GM23338 (cell line): ENCODE measurements around the gene DNAJB13.

Experiments
- CTCF ChIP-seq, 2 experiments: fragments of 200-600 bp in 1 of 2; sonication (generic) in 1 of 2; conservative IDR thresholded peaks; 2 replicates each; pipeline versions ENCODE4 v1.5.1 to v1.6.1; 2016 to 2017; ENCODE audit warnings: antibody characterized with exemption in 2 of 2, low read depth in 2 of 2, mild to moderate bottlenecking in 2 of 2, moderate library complexity in 1 of 2
- EZH2 ChIP-seq: fragments of 200-600 bp; sonication (generic); IDR thresholded peaks from one replicate; pipeline ENCODE4 v1.8.0; 2017; ENCODE audit warnings: antibody characterized with exemption, mild to moderate bottlenecking, low read depth; ENCODE audit not compliant: unreplicated experiment
- JUNB ChIP-seq: IDR thresholded peaks from one replicate; pipeline ENCODE4 v1.6.1; 2016; ENCODE audit warnings: antibody characterized with exemption; ENCODE audit not compliant: unreplicated experiment
- POLR2AphosphoS5 ChIP-seq: IDR thresholded peaks from 2 replicates; pipeline ENCODE4 v1.6.1; 2016; ENCODE audit warnings: antibody characterized with exemption, low read depth
- ZNF114 ChIP-seq: fragments of 250-450 bp; sonication (Bioruptor Pico); IDR thresholded peaks from 2 replicates; pipeline ENCODE4 v1.5.0; 2020; ENCODE audit warnings: mild to moderate bottlenecking, moderate library complexity
- TF ChIP-seq, protein P1 (sequence below): IDR thresholded peaks from one replicate; pipeline ENCODE4 v1.6.1; 2018; ENCODE audit warnings: antibody characterized with exemption; ENCODE audit not compliant: unreplicated experiment

- TF ChIP-seq CTCF (conservative IDR thresholded peaks at IDR 0.05; ENCODE audit: low read depth in 2 of 2) (no peak), POLR2AphosphoS5 (no peak), EZH2 (no peak), JUNB (no peak), ZNF114 (CRISPR knock-in tag) (no peak)
- TF ChIP-seq, protein P1, sequence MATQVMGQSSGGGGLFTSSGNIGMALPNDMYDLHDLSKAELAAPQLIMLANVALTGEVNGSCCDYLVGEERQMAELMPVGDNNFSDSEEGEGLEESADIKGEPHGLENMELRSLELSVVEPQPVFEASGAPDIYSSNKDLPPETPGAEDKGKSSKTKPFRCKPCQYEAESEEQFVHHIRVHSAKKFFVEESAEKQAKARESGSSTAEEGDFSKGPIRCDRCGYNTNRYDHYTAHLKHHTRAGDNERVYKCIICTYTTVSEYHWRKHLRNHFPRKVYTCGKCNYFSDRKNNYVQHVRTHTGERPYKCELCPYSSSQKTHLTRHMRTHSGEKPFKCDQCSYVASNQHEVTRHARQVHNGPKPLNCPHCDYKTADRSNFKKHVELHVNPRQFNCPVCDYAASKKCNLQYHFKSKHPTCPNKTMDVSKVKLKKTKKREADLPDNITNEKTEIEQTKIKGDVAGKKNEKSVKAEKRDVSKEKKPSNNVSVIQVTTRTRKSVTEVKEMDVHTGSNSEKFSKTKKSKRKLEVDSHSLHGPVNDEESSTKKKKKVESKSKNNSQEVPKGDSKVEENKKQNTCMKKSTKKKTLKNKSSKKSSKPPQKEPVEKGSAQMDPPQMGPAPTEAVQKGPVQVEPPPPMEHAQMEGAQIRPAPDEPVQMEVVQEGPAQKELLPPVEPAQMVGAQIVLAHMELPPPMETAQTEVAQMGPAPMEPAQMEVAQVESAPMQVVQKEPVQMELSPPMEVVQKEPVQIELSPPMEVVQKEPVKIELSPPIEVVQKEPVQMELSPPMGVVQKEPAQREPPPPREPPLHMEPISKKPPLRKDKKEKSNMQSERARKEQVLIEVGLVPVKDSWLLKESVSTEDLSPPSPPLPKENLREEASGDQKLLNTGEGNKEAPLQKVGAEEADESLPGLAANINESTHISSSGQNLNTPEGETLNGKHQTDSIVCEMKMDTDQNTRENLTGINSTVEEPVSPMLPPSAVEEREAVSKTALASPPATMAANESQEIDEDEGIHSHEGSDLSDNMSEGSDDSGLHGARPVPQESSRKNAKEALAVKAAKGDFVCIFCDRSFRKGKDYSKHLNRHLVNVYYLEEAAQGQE: no peak
These were observed 18.9 kb upstream of the DNAJB13 start for GRCh38 chr11:73931951-73932350.
